GM13977 (cell line): Measurements from ENCODE around the gene FAM83E.

Experiments
- DNase-seq: peaks from one replicate; pipeline ENCODE4 v3.0.0; 2012; ENCODE audit warnings: low spot score
- in situ Hi-C: fragments of 300-500 bp; cut with MboI; formaldehyde crosslinking; loops from one replicate; pipeline ENCODE4 v1.12.0; 2022; ENCODE audit warnings: low sequenced_read_pairs, low pct_unique_long_range_greater_than_20kb, mixed read lengths, inconsistent platforms; ENCODE audit not compliant: unreplicated experiment
- TF ChIP-seq, protein P1 (sequence below): IDR thresholded peaks from 2 replicates; pipeline ENCODE4 v1.5.1; 2012; ENCODE audit warnings: mild to moderate bottlenecking, control low read depth; ENCODE audit not compliant: insufficient read depth; ENCODE audit errors: extremely low read depth, missing control alignments

The FAM83E gene

DNA sequence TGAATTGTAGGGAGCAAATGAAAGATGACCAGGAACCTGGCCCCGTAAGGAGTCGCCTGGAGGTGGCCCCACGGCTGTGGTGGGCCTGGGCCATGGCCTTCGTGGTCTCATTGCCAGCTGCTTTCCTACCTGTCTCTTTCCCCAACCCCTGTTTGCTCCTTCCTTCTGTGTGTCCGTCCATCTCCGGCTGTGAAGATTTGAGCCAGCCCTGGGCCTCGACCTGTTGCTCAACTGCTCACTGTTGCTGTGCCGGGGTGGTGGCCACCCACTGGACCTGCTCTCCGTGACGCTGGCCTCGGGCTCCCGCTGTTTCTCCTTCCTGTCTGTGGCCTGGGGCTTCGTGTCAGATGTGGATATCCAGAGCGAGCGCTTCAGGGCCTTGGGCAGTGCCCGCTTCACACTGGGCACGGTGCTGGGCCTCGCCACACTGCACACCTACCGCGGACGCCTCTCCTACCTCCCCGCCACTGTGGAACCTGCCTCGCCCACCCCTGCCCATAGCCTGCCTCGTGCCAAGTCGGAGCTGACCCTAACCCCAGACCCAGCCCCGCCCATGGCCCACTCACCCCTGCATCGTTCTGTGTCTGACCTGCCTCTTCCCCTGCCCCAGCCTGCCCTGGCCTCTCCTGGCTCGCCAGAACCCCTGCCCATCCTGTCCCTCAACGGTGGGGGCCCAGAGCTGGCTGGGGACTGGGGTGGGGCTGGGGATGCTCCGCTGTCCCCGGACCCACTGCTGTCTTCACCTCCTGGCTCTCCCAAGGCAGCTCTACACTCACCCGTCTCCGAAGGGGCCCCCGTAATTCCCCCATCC is 13.8 kb upstream of the FAM83E start:
- in situ Hi-C loops: loop anchor here (25.0 kb wide), 1 partner anchor 334 kb away; the partner anchor contains the start of genes BAX and FTL
- TF ChIP-seq, protein P1, sequence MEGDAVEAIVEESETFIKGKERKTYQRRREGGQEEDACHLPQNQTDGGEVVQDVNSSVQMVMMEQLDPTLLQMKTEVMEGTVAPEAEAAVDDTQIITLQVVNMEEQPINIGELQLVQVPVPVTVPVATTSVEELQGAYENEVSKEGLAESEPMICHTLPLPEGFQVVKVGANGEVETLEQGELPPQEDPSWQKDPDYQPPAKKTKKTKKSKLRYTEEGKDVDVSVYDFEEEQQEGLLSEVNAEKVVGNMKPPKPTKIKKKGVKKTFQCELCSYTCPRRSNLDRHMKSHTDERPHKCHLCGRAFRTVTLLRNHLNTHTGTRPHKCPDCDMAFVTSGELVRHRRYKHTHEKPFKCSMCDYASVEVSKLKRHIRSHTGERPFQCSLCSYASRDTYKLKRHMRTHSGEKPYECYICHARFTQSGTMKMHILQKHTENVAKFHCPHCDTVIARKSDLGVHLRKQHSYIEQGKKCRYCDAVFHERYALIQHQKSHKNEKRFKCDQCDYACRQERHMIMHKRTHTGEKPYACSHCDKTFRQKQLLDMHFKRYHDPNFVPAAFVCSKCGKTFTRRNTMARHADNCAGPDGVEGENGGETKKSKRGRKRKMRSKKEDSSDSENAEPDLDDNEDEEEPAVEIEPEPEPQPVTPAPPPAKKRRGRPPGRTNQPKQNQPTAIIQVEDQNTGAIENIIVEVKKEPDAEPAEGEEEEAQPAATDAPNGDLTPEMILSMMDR: no peak
- DNase-seq: no peak

DNA sequence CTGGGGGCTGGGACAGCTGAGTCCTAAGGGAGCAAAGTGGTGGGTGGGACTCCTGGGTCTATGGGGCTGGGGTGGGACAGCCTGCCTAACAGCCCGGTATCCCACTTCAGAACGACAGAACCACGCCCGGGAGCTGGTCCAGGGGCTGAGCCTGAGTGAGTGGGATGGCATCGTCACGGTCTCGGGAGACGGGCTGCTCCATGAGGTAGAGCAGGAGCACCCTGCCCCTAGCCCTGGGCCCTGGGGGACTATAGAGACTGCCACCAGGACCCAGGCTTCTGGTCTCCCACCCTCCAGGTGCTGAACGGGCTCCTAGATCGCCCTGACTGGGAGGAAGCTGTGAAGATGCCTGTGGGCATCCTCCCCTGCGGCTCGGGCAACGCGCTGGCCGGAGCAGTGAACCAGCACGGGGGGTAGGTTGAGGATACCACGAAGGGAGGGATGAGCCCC is 13.0 kb upstream of the FAM83E start:
- in situ Hi-C loops: loop anchor here (25.0 kb wide), 1 partner anchor 334 kb away; the partner anchor contains the start of genes BAX and FTL

DNA sequence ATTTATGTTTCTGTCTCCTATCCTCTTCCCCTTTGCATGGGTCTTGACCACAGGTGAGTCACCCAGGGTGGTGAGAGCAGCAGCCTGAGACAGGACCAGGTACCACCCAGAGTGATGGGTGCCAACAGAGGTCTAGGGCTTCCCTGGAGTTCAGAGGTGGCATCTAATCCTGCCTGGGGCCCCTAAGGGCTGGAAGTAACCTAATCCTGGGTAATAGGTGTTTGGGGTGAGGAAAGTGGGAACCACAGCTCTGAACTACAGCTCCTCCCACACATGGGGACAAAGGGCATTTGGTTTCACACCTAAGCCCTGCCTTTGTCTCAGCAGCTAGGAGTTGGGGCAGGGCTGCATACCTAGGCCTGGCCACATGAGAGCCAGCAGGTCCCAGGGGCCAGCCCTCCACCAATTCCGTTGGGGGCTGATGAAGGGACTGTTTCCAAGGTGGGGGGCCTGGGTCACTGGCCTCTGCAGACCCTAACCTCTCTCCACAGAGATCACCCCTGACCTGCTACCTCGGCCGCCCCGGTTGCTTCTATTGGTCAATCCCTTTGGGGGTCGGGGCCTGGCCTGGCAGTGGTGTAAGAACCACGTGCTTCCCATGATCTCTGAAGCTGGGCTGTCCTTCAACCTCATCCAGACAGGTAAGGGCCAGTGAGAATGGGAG is 12.5 kb upstream of the FAM83E start:
- in situ Hi-C loops: loop anchor here (25.0 kb wide), 1 partner anchor 335 kb away; the partner anchor contains the start of genes BAX and FTL
- TF ChIP-seq, protein P1: no peak
- DNase-seq: no peak

More for the DNA sequence above, 13.0 kb upstream of the FAM83E start:
- TF ChIP-seq, protein P1: no peak
- DNase-seq: no peak

DNA sequence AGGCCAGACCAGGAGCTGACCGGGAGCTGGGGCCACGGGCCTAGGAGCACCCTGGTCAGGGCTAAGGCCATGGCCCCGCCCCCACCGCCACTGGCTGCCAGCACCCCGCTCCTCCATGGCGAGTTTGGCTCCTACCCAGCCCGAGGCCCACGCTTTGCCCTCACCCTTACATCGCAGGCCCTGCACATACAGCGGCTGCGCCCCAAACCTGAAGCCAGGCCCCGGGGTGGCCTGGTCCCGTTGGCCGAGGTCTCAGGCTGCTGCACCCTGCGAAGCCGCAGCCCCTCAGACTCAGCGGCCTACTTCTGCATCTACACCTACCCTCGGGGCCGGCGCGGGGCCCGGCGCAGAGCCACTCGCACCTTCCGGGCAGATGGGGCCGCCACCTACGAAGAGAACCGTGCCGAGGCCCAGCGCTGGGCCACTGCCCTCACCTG is 11.0 kb upstream of the FAM83E start:
- TF ChIP-seq, protein P1: no peak
- DNase-seq: no peak
- in situ Hi-C loops: loop anchor here (25.0 kb wide), 1 partner anchor 336 kb away; the partner anchor contains the start of genes BAX and FTL

DNA sequence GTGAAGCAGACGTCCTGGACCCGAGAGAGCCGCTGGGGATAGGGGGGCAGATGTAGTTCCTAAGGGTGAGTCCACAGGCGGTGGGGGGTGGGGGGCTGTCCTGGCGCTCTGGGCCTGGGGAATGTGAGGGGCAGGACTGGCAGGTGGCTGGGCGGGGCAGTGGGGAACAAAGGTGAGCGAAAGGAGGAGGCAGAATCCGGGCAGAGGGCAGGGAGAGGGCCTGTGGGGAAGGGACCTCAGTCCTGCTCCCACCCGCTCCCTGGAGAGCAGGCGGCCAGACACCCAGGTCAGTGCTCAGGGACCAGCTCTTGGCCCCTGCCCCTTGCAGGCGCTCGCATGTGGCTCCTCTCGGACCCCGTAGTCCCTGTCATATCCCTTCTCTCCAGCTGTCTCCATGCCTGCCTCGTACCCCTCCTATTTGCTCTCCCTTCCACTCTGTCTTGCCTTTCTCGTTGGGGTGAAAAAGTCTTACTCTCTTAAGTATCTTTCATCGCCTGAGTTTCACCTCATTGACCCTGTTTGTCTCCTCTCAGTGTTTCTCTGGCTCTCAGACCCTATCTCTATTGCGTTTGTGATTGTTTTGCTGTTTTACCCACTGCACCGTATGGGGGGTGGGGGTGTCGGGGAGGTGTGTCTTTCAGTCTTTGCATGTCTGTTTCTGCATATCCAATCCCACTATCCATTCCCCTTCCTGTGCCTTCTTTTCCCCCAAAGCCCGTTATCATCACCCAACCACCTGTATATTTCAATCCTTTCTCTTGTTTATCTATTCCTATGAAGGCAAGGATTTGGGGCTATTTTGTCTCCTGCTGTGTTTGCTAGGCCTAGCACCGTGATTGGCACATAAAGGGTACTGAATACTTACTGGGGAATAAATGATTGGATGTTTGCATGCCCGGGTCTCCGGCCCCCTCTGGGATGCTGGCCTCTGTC is 10.2 kb upstream of the FAM83E start:
- in situ Hi-C loops: loop anchor here (25.0 kb wide), 1 partner anchor 337 kb away; the partner anchor contains the start of genes BAX and FTL
- DNase-seq: no peak
- TF ChIP-seq, protein P1: no peak
